Adrenal gland (tissue), 5 donors: ENCODE measurements around the gene RAB11FIP2.

Experiments used
- CTCF ChIP-seq, 6 experiments: fragments of 450-650 bp in 4 of 6; fragments of 200-600 bp in 2 of 6; sonication (generic) in 1 of 6; IDR thresholded peaks; 1 replicate in 5 of 6; 2 replicates in 1 of 6; pipeline versions ENCODE4 v1.5.1 to v1.8.0; 2016 to 2021; ENCODE audit warnings: antibody characterized with exemption in 6 of 6, mild to moderate bottlenecking in 2 of 6, moderate library complexity in 1 of 6
- POLR2A ChIP-seq, 2 donors: fragments of 450-650 bp; IDR thresholded peaks; one replicate each; pipeline ENCODE4 v1.6.1; 2017; ENCODE audit warnings: antibody characterized with exemption in 2 of 2, mild to moderate bottlenecking in 2 of 2, moderate library complexity in 1 of 2
- donor health status: DM: no; HTN: no; CAD: no.

GRCh38 chr10:117991701-117992100 lies 55.0 kb downstream of the RAB11FIP2 start:
- TF ChIP-seq POLR2A (IDR thresholded peaks at IDR 0.05) (no peak), CTCF (IDR thresholded peaks at IDR 0.05) (no peak)
